ENCODE measurements around the gene HELZ.

DNA sequence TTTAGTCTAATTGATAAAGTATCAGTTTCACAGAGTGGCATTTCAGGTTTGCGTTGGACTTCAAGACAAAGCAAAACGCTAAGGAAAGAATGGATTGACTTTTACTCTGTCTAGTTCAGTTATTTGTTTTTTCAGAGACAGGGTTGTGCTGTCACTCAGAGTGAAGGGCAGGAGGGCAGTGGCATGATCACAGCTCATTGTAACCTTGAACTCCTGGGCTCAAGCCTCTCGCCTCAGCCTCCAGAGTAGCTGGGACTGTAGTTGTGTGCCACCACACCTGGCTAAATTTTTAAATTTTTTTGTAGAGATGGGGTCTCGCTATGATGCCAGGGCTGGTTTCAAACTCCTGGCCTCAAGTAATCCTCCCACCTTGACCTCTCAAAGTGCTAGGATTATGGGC is 114.2 kb downstream of the HELZ start:
- TF ChIP-seq POLR2A (IDR thresholded peaks at IDR 0.05) (no peak), POLR2AphosphoS5 (IDR thresholded peaks at IDR 0.05) (no peak)
- TF ChIP-seq, protein P1, sequence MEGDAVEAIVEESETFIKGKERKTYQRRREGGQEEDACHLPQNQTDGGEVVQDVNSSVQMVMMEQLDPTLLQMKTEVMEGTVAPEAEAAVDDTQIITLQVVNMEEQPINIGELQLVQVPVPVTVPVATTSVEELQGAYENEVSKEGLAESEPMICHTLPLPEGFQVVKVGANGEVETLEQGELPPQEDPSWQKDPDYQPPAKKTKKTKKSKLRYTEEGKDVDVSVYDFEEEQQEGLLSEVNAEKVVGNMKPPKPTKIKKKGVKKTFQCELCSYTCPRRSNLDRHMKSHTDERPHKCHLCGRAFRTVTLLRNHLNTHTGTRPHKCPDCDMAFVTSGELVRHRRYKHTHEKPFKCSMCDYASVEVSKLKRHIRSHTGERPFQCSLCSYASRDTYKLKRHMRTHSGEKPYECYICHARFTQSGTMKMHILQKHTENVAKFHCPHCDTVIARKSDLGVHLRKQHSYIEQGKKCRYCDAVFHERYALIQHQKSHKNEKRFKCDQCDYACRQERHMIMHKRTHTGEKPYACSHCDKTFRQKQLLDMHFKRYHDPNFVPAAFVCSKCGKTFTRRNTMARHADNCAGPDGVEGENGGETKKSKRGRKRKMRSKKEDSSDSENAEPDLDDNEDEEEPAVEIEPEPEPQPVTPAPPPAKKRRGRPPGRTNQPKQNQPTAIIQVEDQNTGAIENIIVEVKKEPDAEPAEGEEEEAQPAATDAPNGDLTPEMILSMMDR (IDR thresholded peaks at IDR 0.05): no peak

Data from prostate gland (tissue), 2 donors.